ENCODE measurements around the gene TNFRSF8. TPM values are rescaled to one million over a fixed set of nuclear protein-coding genes. Genes with fewer than 3 reads are reported as not detected.

Gene TNFRSF8
- total RNA-seq, 1 experiment from 2014 or later: 2.9 TPM

DNA sequence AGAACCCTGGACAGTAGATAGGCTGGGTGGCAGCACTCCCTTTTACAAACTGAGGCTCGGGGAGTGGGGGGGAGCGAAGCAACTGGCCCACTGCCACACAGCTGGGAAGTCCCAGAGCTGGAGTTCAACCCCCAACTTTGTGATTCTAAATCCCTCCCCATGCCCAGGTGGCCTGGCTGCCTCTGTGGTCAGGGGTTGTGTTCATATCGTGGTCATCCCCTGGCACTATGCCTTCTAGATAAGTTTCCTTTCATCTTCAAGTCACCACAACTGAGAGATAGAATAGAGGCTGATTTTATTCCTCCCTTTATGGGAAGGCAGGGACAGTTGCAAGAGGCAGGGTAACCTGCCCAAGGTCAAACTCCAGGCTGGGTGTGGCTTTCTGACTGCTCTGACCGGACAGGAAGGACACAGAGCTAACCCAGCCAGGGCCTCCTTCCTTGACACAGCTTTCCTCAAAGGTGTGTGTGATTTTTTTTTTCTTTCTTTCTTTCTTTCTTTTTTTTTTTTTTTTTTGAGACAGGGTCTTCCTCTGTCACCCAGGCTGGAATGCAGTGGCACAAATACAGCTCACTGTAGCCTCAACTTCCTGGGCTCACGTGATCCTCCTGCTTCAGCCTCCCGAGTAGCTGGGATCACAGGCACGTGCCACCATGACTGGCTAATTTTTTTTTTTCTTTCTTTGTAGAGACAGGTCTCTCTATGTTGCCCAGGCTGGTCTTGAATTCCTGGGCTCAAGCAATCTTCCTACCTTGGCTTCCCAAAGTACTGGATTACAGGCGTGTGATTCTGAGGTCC, 85.3 kb downstream of the TNFRSF8 start:
- Histone ChIP-seq H3K4ac (ENCODE audit: low read depth, low read length) (no peak overlapping the region), H3K79me1 (ENCODE audit: insufficient read depth, low read depth, low read length, poor library complexity, severe bottlenecking) (no peaks in the 10 kb centered on the region), H3K14ac (ENCODE audit: insufficient read depth, low read length) (no peak overlapping the region), H3K23me2 (ENCODE audit: insufficient read length, low read depth, low read length, poor library complexity, severe bottlenecking) (no peaks in the 10 kb centered on the region), H3K9me3 (ENCODE audit: control insufficient read depth, low read depth, low read length) (no peaks in the 10 kb centered on the region), H2BK15ac (ENCODE audit: low read depth, low read length) (no peak overlapping the region), H3K27me3 (ENCODE audit: insufficient read depth, low read length) (no peaks in the 10 kb centered on the region), H3K79me2 (ENCODE audit: insufficient read depth, low read length) (no peaks in the 10 kb centered on the region), H4K20me1 (ENCODE audit: control insufficient read depth, insufficient read depth, insufficient read length) (no peaks in the 10 kb centered on the region), H3K4me2 (ENCODE audit: insufficient read depth, insufficient read length, low read length) (no peak overlapping the region), H2AK5ac (ENCODE audit: insufficient read length, low read length) (no peak overlapping the region), H4K5ac (ENCODE audit: insufficient read length, low read depth, low read length) (no peak overlapping the region), H3K56ac (ENCODE audit: insufficient read length, low read depth, low read length) (no peak overlapping the region), H4K8ac (replicated peaks; ENCODE audit: insufficient read length, low read depth, low read length) (no peak overlapping the region), H2BK12ac (ENCODE audit: insufficient read length, low read depth, low read length) (no peak overlapping the region), H2AFZ (ENCODE audit: low read length) (no peak overlapping the region), H3K23ac (ENCODE audit: insufficient read length, low read depth, low read length) (no peak overlapping the region), H3K27ac (ENCODE audit: insufficient read length, low read depth, low read length) (no peak overlapping the region), H3K9ac (ENCODE audit: extremely low read depth, insufficient read length, low read length) (no peak overlapping the region), H4K91ac (ENCODE audit: insufficient read length, low read depth, low read length) (no peak overlapping the region), H3K18ac (ENCODE audit: insufficient read length, low read depth, low read length) (no peak overlapping the region), H2BK5ac (ENCODE audit: insufficient read length, low read length) (no peak overlapping the region), H3K4me1 (ENCODE audit: insufficient read depth, low read length) (no peaks in the 10 kb centered on the region), H2BK20ac (ENCODE audit: low read depth, low read length, poor library complexity, severe bottlenecking) (no peak overlapping the region), H2BK120ac (ENCODE audit: low read depth, low read length, poor library complexity, severe bottlenecking) (no peak overlapping the region), H3T11ph (ENCODE audit: low read length) (no peak overlapping the region)
- Mint-ChIP-seq H3K9me3 (no peaks in the 10 kb centered on the region; a peak in 1 of 5 replicates), H3K27me3 (ENCODE audit: low read depth) (peaks cover 13% of the 10 kb centered on the region), H3K4me3 (no peak overlapping the region), H3K36me3 (ENCODE audit: insufficient read depth in 1 of 3, low read depth in 3 of 3) (no peaks in the 10 kb centered on the region), H3K4me1 (peaks cover 9% of the 10 kb centered on the region in 2 experiments), H3K27ac (no peak overlapping the region)
- WGBS (ENCODE audit: extremely low coverage, insufficient read length, low lambda C conversion rate): no CpG with 5 or more reads among the region's 8 CpGs
- TF ChIP-seq, protein P1, sequence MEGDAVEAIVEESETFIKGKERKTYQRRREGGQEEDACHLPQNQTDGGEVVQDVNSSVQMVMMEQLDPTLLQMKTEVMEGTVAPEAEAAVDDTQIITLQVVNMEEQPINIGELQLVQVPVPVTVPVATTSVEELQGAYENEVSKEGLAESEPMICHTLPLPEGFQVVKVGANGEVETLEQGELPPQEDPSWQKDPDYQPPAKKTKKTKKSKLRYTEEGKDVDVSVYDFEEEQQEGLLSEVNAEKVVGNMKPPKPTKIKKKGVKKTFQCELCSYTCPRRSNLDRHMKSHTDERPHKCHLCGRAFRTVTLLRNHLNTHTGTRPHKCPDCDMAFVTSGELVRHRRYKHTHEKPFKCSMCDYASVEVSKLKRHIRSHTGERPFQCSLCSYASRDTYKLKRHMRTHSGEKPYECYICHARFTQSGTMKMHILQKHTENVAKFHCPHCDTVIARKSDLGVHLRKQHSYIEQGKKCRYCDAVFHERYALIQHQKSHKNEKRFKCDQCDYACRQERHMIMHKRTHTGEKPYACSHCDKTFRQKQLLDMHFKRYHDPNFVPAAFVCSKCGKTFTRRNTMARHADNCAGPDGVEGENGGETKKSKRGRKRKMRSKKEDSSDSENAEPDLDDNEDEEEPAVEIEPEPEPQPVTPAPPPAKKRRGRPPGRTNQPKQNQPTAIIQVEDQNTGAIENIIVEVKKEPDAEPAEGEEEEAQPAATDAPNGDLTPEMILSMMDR (conservative IDR thresholded peaks at IDR 0.05): no peak
- DNase-seq: no peak
